ENCODE measurements around the gene PDE4A.

DNA sequence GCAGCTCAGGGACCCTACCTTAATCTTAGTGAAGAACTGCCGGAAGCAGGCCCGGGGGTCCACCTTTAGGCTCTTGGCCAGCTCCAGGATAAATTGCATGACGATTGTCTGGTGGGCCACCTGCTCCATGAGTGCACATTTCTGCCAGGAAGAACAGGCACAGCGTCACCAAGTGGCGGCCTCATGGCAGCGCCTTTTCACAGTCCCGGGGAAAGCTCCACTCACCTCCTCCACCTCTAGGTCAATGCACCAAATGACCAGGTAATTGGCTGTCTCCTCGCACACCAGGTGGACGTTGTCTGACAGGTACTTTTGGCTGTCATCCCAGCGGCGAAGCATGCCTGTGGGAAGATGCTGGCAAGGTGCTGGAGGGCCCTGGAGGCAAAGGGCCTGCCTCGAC is 25.3 kb upstream of the PDE4A start:
- TF ChIP-seq, protein P1, sequence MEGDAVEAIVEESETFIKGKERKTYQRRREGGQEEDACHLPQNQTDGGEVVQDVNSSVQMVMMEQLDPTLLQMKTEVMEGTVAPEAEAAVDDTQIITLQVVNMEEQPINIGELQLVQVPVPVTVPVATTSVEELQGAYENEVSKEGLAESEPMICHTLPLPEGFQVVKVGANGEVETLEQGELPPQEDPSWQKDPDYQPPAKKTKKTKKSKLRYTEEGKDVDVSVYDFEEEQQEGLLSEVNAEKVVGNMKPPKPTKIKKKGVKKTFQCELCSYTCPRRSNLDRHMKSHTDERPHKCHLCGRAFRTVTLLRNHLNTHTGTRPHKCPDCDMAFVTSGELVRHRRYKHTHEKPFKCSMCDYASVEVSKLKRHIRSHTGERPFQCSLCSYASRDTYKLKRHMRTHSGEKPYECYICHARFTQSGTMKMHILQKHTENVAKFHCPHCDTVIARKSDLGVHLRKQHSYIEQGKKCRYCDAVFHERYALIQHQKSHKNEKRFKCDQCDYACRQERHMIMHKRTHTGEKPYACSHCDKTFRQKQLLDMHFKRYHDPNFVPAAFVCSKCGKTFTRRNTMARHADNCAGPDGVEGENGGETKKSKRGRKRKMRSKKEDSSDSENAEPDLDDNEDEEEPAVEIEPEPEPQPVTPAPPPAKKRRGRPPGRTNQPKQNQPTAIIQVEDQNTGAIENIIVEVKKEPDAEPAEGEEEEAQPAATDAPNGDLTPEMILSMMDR (IDR thresholded peaks at IDR 0.05), result no peak
- no peak for TF ChIP-seq POLR2A (IDR thresholded peaks at IDR 0.05)

Data from heart left ventricle (tissue), 13 donors.